ENCODE data around the gene DMD.

- TF ChIP-seq, protein P1, sequence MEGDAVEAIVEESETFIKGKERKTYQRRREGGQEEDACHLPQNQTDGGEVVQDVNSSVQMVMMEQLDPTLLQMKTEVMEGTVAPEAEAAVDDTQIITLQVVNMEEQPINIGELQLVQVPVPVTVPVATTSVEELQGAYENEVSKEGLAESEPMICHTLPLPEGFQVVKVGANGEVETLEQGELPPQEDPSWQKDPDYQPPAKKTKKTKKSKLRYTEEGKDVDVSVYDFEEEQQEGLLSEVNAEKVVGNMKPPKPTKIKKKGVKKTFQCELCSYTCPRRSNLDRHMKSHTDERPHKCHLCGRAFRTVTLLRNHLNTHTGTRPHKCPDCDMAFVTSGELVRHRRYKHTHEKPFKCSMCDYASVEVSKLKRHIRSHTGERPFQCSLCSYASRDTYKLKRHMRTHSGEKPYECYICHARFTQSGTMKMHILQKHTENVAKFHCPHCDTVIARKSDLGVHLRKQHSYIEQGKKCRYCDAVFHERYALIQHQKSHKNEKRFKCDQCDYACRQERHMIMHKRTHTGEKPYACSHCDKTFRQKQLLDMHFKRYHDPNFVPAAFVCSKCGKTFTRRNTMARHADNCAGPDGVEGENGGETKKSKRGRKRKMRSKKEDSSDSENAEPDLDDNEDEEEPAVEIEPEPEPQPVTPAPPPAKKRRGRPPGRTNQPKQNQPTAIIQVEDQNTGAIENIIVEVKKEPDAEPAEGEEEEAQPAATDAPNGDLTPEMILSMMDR (IDR thresholded peaks at IDR 0.05; ENCODE audit: borderline replicate concordance, extremely low read depth, low read length, poor library complexity, severe bottlenecking), result no peak
- no peak for TF ChIP-seq EZH2 (IDR thresholded peaks at IDR 0.05; ENCODE audit: borderline replicate concordance, low read depth, low read length, severe bottlenecking)
Measured at GRCh38 chrX:31265383-31265782, 1946.0 kb downstream of the DMD start.

Data from DND-41 (cell line).